Retinal pigment epithelial cell (primary cell): ENCODE results near the gene PNLIPRP1.

Experiments
- DNase-seq: peaks from one replicate; pipeline ENCODE4 v3.0.0-alpha.2; 2010; ENCODE audit warnings: low read depth
- H3K4me3 ChIP-seq: 2 replicates; pipeline ENCODE4 v1.5.1; 2011; ENCODE audit warnings: mild to moderate bottlenecking, low read length, control low read depth, moderate library complexity
- CTCF ChIP-seq: conservative IDR thresholded peaks from 2 replicates; pipeline ENCODE4 v1.5.1; 2011; ENCODE audit warnings: low read depth, low read length, control low read depth, inconsistent platforms

The PNLIPRP1 gene

GRCh38 chr10:116629340-116629739 is 38.6 kb downstream of the PNLIPRP1 start:
- TF ChIP-seq CTCF: no peak
- no peak for DNase-seq
- H3K4me3 ChIP-seq: no peak overlapping the region

GRCh38 chr10:116630020-116630419 is 39.3 kb downstream of the PNLIPRP1 start:
- no peak for DNase-seq
- TF ChIP-seq CTCF: no peak

GRCh38 chr10:116631871-116632295 is 41.1 kb downstream of the PNLIPRP1 start:
- no peak for DNase-seq
- no peak for TF ChIP-seq CTCF
- H3K4me3 ChIP-seq: no peak overlapping the region

More at GRCh38 chr10:116630020-116630419, 39.3 kb downstream of the PNLIPRP1 start:
- H3K4me3 ChIP-seq: no peak overlapping the region

- TF ChIP-seq CTCF: no peak
- no peak for DNase-seq
Observed at GRCh38 chr10:116632596-116633215, 41.9 kb downstream of the PNLIPRP1 start.

GRCh38 chr10:116633216-116633600 is 42.4 kb downstream of the PNLIPRP1 start:
- no peak for DNase-seq
- TF ChIP-seq CTCF: no peak
- no peak overlapping the region for H3K4me3 ChIP-seq

More at GRCh38 chr10:116632596-116633215, 41.9 kb downstream of the PNLIPRP1 start:
- H3K4me3 ChIP-seq: no peak overlapping the region

GRCh38 chr10:116634126-116634975 is 43.6 kb downstream of the PNLIPRP1 start:
- no peak for DNase-seq
- no peak overlapping the region for H3K4me3 ChIP-seq
- no peak for TF ChIP-seq CTCF
